HCT116 (cell line): ENCODE measurements around the gene SLC30A7. TPM values are rescaled to one million over a fixed set of nuclear protein-coding genes. Genes with fewer than 3 reads are reported as not detected.
A peak's percentile ranks its signal among the peaks of the same experiment; 100 is the strongest.

Source experiments
- ATAC-seq: fragments of 200-7000 bp; cut with Tn5 transposase; 2 replicates; pipeline ENCODE4 v1.9.1; 2020; ENCODE audit warnings: mild to moderate bottlenecking, moderate library complexity
- BruUV-seq: library from RNA; stranded (reverse); fragments of 400-500 nt; replicated peaks from 2 replicates; lab custom pipeline; 2021; lab: Mats Ljungman, UMichigan
- CTCF ChIA-PET: fragments of 300-600 bp; sonication (Branson Sonifier 250); formaldehyde crosslinking; loops from one replicate; lab custom pipeline; 2021; ENCODE audit warnings: antibody characterized with exemption; lab: Charles Lee
- POLR2A ChIA-PET: fragments of 300-600, 350-600 bp; sonication (Branson Sonifier 250); formaldehyde crosslinking; loops from one replicate; lab custom pipeline; 2021; ENCODE audit warnings: antibody characterized with exemption; lab: Charles Lee
- RAD21 ChIA-PET, 2 experiments: fragments of 300-600 bp; sonication (Branson Sonifier 250); formaldehyde crosslinking; loops; one replicate each; lab custom pipeline; 2023; ENCODE audit warnings: low total read pairs in 2 of 2; ENCODE audit not compliant: uncharacterized antibody in 2 of 2, unreplicated experiment in 2 of 2, low non-redundant PET in 1 of 2; lab: Charles Lee
- DNase-seq: peaks from one replicate; pipeline ENCODE4 v3.0.0-alpha.2; 2010; ENCODE audit warnings: low read depth, low spot score
- H2AFZ ChIP-seq: fragments of 200-600 bp; shearing (Covaris generic), sonication (generic); 2 replicates; pipeline ENCODE4 v1.6.1; 2017; ENCODE audit warnings: low read depth, mixed run types, mixed read lengths, antibody characterized with exemption, low read length; ENCODE audit not compliant: poor library complexity, severe bottlenecking
- H3K27ac ChIP-seq: 2 replicates; pipeline ENCODE4 v1.5.1; 2012; ENCODE audit warnings: low read depth, low read length
- H3K27me3 ChIP-seq: fragments of 200-600 bp; sonication (generic); 2 replicates; pipeline ENCODE4 v1.6.1; 2016; ENCODE audit warnings: mixed run types, low read length, mixed read lengths; ENCODE audit not compliant: insufficient read depth
- H3K36me3 ChIP-seq, 2 experiments: fragments of 200-500 bp in 1 of 2; fragments of 200-600 bp in 1 of 2; sonication (Bioruptor generic) in 1 of 2; sonication (generic) in 1 of 2; 2 replicates each; pipeline versions ENCODE4 v1.5.1 to v1.6.1; 2014 to 2016; ENCODE audit warnings: low read length in 2 of 2, inconsistent platforms in 1 of 2, mixed read lengths in 1 of 2, mixed run types in 1 of 2; ENCODE audit not compliant: insufficient read depth in 2 of 2, control insufficient read depth in 1 of 2
- H3K4me1 ChIP-seq, 2 experiments: fragments of 200-600 bp in 1 of 2; sonication (generic) in 1 of 2; 2 replicates each; pipeline versions ENCODE4 v1.5.1 to v1.6.1; 2012 to 2017; ENCODE audit warnings: low read length in 2 of 2, inconsistent platforms in 1 of 2, mild to moderate bottlenecking in 1 of 2, mixed read lengths in 1 of 2, mixed run types in 1 of 2, moderate library complexity in 1 of 2; ENCODE audit not compliant: insufficient read depth in 2 of 2, control insufficient read depth in 1 of 2
- H3K4me2 ChIP-seq: fragments of 200-600 bp; sonication (generic); 2 replicates; pipeline ENCODE4 v1.6.1; 2017; ENCODE audit warnings: mixed run types, low read length, mixed read lengths
- H3K4me3 ChIP-seq, 2 experiments: fragments of 200-600 bp in 1 of 2; sonication (generic) in 1 of 2; replicated peaks in 1 of 2; 2 replicates each; pipeline ENCODE4 v1.5.1; 2011 to 2016; ENCODE audit warnings: low read length in 2 of 2, control low read depth in 1 of 2, low read depth in 1 of 2, mild to moderate bottlenecking in 1 of 2, mixed read lengths in 1 of 2, mixed run types in 1 of 2
- H3K79me2 ChIP-seq: fragments of 200-600 bp; sonication (generic); 2 replicates; pipeline ENCODE4 v1.6.1; 2017; ENCODE audit warnings: mild to moderate bottlenecking, mixed run types, low read length, moderate library complexity, mixed read lengths; ENCODE audit not compliant: insufficient read depth
- H3K9ac ChIP-seq: fragments of 200-600 bp; sonication (generic); 2 replicates; pipeline ENCODE4 v1.6.1; 2016; ENCODE audit warnings: low read length, mixed read lengths
- H3K9me2 ChIP-seq: fragments of 200-600 bp; sonication (generic), shearing (Covaris generic); 2 replicates; pipeline ENCODE4 v1.6.1; 2017; ENCODE audit warnings: mixed run types, mild to moderate bottlenecking, moderate library complexity; ENCODE audit not compliant: insufficient read depth
- H3K9me3 ChIP-seq, 2 experiments: fragments of 200-500 bp in 1 of 2; fragments of 200-600 bp in 1 of 2; sonication (Bioruptor generic) in 1 of 2; sonication (generic) in 1 of 2; 2 replicates each; pipeline ENCODE4 v1.6.1; 2014 to 2017; ENCODE audit warnings: low read length in 2 of 2, mixed read lengths in 2 of 2, inconsistent platforms in 1 of 2, low read depth in 1 of 2, mild to moderate bottlenecking in 1 of 2, mixed run types in 1 of 2, moderate library complexity in 1 of 2; ENCODE audit not compliant: control insufficient read depth in 1 of 2, insufficient read depth in 1 of 2
- H4K20me1 ChIP-seq: fragments of 200-600 bp; sonication (generic), shearing (Covaris generic); 2 replicates; pipeline ENCODE4 v1.6.1; 2017; ENCODE audit warnings: mixed run types, mild to moderate bottlenecking, moderate library complexity; ENCODE audit not compliant: insufficient read depth
- CBX3 ChIP-seq: IDR thresholded peaks from 2 replicates; pipeline ENCODE4 v1.6.1; 2012; ENCODE audit warnings: low read depth
- CEBPB ChIP-seq: IDR thresholded peaks from 2 replicates; pipeline ENCODE4 v1.6.1; 2012; ENCODE audit warnings: low read depth
- EGR1 ChIP-seq: IDR thresholded peaks from 2 replicates; pipeline ENCODE4 v1.6.1; 2012; ENCODE audit warnings: low read depth
- ELF1 ChIP-seq: IDR thresholded peaks from 2 replicates; pipeline ENCODE4 v1.6.1; 2012; ENCODE audit warnings: low read depth, borderline replicate concordance
- EZH2phosphoT487 ChIP-seq: fragments of 200-600 bp; IDR thresholded peaks from 2 replicates; pipeline ENCODE4 v1.6.1; 2018; ENCODE audit warnings: antibody characterized with exemption, borderline replicate concordance
- POLR2A ChIP-seq: IDR thresholded peaks from 2 replicates; pipeline ENCODE4 v1.7.0; 2011; ENCODE audit warnings: borderline replicate concordance; ENCODE audit not compliant: insufficient read depth, insufficient read length; ENCODE audit errors: extremely low read depth
- RAD21 ChIP-seq: IDR thresholded peaks from 2 replicates; pipeline ENCODE4 v1.6.1; 2012; ENCODE audit warnings: low read depth, mild to moderate bottlenecking
- SP1 ChIP-seq: IDR thresholded peaks from 2 replicates; pipeline ENCODE4 v1.6.1; 2012; ENCODE audit warnings: low read depth
- TCF7L2 ChIP-seq: IDR thresholded peaks from 2 replicates; pipeline ENCODE4 v1.7.0; 2011; ENCODE audit warnings: borderline replicate concordance, inconsistent platforms; ENCODE audit not compliant: insufficient read depth, insufficient read length; ENCODE audit errors: extremely low read depth
- intact Hi-C: fragments of 100-400 bp; cut with micrococcal nuclease; formaldehyde crosslinking; loops from 2 replicates; pipeline ENCODE4 v1.10.0; 2022
- total RNA-seq: library from RNA; stranded (reverse); gene quantifications from one replicate; pipeline ENCODE4 v1.2.1, GENCODE V29; 2021; ENCODE audit not compliant: unreplicated experiment
- TF ChIP-seq, protein P1 (sequence below): IDR thresholded peaks from 2 replicates; pipeline ENCODE4 v1.6.1; 2012; ENCODE audit warnings: low read depth
- TF ChIP-seq, protein P2 (sequence below): IDR thresholded peaks from 2 replicates; pipeline ENCODE4 v1.6.1; 2012
- TF ChIP-seq, protein P3 (sequence below): IDR thresholded peaks from 2 replicates; pipeline ENCODE4 v1.6.1; 2012
- TF ChIP-seq, protein P4 (sequence below): IDR thresholded peaks from 2 replicates; pipeline ENCODE4 v1.6.1; 2011; ENCODE audit warnings: mild to moderate bottlenecking, low read length, moderate library complexity; ENCODE audit not compliant: insufficient replicate concordance; ENCODE audit errors: extremely low read depth

The SLC30A7 gene
- total RNA-seq, 1 experiment from 2014 or later, result 23.3 TPM

DNA sequence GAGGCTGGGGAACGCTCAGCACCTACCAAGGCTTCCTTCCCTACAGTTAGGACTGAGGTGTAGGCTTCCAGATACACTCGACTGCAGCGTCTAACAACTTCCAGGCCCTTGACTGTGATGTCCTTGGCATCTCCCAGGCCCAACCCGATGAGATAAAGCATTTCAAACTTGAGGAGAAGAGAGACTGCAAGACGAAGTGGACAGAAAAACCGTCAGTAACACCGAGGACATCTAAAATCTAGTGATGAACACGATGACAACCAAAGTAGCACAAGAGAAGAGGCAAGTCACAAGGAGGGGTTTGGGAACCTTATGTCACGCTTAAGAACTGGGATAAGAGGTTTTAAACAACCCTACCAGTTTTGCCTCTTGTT, 129.4 kb downstream of the SLC30A7 start:
- POLR2A ChIA-PET, result interaction anchor here (0.5 to 1.4 kb wide), 2 partner anchors 10 to 699 kb away, joined by 3 read pairs; no protein-coding TSS in a partner anchor
- no peaks in the 10 kb centered on the region for H3K27me3 ChIP-seq
- peak overlapping the region; percentile 89 to 92 for H3K4me3 ChIP-seq
- DNase-seq, result no peak
- BruUV-seq, result TSS peak; percentile 80
- H3K4me2 ChIP-seq, result peak overlapping the region; percentile 81
- H3K9me2 ChIP-seq, result no peaks in the 10 kb centered on the region
- no peaks in the 10 kb centered on the region for H3K9me3 ChIP-seq
- H2AFZ ChIP-seq, result no peak overlapping the region
- H3K27ac ChIP-seq, result peak overlapping the region; percentile 49
- intact Hi-C loops, result loop anchor here (10.0 kb wide), 2 partner anchors 210 to 260 kb away; partner anchors contain the start of gene S1PR1
- CTCF ChIA-PET, result no interaction called here
- peak; percentile 43 for ATAC-seq
- peaks cover 69% of the 10 kb centered on the region for H3K79me2 ChIP-seq
- peak overlapping the region; percentile 76 for H3K9ac ChIP-seq
- H3K4me1 ChIP-seq, result peaks cover 4 to 12% of the 10 kb centered on the region in 2 experiments; a peak in 3 of 4 replicates
- peaks cover 4% of the 10 kb centered on the region; the same call in 1 of the 2 replicates for H4K20me1 ChIP-seq
- RAD21 ChIA-PET, result no interaction called here
- H3K36me3 ChIP-seq, result peaks cover 0 to 6% of the 10 kb centered on the region in 2 experiments; a peak in 2 of 4 replicates
- TF ChIP-seq ELF1 (no peak), CBX3 (no peak), TCF7L2 (no peak), EGR1 (no peak), POLR2A (no peak), RAD21 (no peak), CEBPB (no peak), EZH2phosphoT487 (no peak), SP1 (no peak)
- TF ChIP-seq, protein P1, sequence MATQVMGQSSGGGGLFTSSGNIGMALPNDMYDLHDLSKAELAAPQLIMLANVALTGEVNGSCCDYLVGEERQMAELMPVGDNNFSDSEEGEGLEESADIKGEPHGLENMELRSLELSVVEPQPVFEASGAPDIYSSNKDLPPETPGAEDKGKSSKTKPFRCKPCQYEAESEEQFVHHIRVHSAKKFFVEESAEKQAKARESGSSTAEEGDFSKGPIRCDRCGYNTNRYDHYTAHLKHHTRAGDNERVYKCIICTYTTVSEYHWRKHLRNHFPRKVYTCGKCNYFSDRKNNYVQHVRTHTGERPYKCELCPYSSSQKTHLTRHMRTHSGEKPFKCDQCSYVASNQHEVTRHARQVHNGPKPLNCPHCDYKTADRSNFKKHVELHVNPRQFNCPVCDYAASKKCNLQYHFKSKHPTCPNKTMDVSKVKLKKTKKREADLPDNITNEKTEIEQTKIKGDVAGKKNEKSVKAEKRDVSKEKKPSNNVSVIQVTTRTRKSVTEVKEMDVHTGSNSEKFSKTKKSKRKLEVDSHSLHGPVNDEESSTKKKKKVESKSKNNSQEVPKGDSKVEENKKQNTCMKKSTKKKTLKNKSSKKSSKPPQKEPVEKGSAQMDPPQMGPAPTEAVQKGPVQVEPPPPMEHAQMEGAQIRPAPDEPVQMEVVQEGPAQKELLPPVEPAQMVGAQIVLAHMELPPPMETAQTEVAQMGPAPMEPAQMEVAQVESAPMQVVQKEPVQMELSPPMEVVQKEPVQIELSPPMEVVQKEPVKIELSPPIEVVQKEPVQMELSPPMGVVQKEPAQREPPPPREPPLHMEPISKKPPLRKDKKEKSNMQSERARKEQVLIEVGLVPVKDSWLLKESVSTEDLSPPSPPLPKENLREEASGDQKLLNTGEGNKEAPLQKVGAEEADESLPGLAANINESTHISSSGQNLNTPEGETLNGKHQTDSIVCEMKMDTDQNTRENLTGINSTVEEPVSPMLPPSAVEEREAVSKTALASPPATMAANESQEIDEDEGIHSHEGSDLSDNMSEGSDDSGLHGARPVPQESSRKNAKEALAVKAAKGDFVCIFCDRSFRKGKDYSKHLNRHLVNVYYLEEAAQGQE, result no peak
- TF ChIP-seq, protein P2, sequence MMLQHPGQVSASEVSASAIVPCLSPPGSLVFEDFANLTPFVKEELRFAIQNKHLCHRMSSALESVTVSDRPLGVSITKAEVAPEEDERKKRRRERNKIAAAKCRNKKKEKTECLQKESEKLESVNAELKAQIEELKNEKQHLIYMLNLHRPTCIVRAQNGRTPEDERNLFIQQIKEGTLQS, result no peak
- TF ChIP-seq, protein P3, sequence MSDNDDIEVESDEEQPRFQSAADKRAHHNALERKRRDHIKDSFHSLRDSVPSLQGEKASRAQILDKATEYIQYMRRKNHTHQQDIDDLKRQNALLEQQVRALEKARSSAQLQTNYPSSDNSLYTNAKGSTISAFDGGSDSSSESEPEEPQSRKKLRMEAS, result no peak
- TF ChIP-seq, protein P4, sequence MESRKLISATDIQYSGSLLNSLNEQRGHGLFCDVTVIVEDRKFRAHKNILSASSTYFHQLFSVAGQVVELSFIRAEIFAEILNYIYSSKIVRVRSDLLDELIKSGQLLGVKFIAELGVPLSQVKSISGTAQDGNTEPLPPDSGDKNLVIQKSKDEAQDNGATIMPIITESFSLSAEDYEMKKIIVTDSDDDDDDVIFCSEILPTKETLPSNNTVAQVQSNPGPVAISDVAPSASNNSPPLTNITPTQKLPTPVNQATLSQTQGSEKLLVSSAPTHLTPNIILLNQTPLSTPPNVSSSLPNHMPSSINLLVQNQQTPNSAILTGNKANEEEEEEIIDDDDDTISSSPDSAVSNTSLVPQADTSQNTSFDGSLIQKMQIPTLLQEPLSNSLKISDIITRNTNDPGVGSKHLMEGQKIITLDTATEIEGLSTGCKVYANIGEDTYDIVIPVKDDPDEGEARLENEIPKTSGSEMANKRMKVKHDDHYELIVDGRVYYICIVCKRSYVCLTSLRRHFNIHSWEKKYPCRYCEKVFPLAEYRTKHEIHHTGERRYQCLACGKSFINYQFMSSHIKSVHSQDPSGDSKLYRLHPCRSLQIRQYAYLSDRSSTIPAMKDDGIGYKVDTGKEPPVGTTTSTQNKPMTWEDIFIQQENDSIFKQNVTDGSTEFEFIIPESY, result no peak
